Measurements from ENCODE around the gene INIP. TPM values are rescaled to one million over a fixed set of nuclear protein-coding genes. Genes with fewer than 3 reads are reported as not detected.

The INIP gene
- total RNA-seq, 1 experiment from 2014 or later: 28.0 TPM

DNA sequence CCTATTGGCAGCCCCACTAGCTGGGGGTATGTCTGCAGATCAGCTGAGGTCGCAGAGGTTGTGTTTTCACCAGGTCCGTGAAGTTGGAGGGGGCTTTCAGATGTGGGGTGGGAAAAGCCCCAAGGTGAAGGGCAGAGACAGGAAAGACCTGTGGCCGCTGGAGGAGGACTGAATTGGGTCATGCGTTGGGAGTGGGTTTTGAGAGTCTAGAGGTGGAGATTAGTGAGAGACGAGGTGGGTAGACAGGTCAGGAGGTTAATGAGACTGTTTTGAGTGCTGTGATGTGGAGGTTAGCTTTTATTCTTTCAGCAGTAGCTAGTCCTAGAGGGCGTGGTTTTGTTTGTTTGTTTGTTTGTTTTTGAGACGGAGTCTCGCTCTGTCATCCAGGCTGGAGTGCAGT is 42.9 kb upstream of the INIP start:
- H3F3A ChIP-seq (ENCODE audit: insufficient read depth, low read depth): peaks cover 24% of the 10 kb centered on the region
- H3K27me3 ChIP-seq (ENCODE audit: insufficient read depth, low read depth): no peaks in the 10 kb centered on the region
- ChIA-PET CTCF (no interaction called here), POLR2A (ENCODE audit: unreplicated experiment) (no interaction called here)
- no peak overlapping the region for H3K27ac ChIP-seq
- TF ChIP-seq, protein P1, sequence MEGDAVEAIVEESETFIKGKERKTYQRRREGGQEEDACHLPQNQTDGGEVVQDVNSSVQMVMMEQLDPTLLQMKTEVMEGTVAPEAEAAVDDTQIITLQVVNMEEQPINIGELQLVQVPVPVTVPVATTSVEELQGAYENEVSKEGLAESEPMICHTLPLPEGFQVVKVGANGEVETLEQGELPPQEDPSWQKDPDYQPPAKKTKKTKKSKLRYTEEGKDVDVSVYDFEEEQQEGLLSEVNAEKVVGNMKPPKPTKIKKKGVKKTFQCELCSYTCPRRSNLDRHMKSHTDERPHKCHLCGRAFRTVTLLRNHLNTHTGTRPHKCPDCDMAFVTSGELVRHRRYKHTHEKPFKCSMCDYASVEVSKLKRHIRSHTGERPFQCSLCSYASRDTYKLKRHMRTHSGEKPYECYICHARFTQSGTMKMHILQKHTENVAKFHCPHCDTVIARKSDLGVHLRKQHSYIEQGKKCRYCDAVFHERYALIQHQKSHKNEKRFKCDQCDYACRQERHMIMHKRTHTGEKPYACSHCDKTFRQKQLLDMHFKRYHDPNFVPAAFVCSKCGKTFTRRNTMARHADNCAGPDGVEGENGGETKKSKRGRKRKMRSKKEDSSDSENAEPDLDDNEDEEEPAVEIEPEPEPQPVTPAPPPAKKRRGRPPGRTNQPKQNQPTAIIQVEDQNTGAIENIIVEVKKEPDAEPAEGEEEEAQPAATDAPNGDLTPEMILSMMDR (conservative IDR thresholded peaks at IDR 0.05): no peak
- no peak for TF ChIP-seq EZH2 (IDR thresholded peaks at IDR 0.05; ENCODE audit: low read depth)
- intact Hi-C loops (cut with micrococcal nuclease; ENCODE audit: unreplicated experiment): no loop called here
- BruUV-seq (replicated peaks): no TSS peak
- peaks cover 24% of the 10 kb centered on the region for H3K4me1 ChIP-seq (replicated peaks; ENCODE audit: insufficient read depth)
- H3K4me2 ChIP-seq: no peak overlapping the region
- H4K20me1 ChIP-seq (ENCODE audit: insufficient read depth): no peaks in the 10 kb centered on the region
- H3K79me2 ChIP-seq (ENCODE audit: low read depth): peaks cover 66% of the 10 kb centered on the region
- H3K4me3 ChIP-seq: no peak overlapping the region
- H3K9me2 ChIP-seq (ENCODE audit: insufficient read depth): no peaks in the 10 kb centered on the region
- H3K9me3 ChIP-seq (ENCODE audit: insufficient read depth, low read depth): no peaks in the 10 kb centered on the region; the same call in 1 of the 2 replicates
- H3K36me3 ChIP-seq (ENCODE audit: low read depth): no peaks in the 10 kb centered on the region
- DNase-seq: no peak
- no peak overlapping the region for H2AFZ ChIP-seq

DNA sequence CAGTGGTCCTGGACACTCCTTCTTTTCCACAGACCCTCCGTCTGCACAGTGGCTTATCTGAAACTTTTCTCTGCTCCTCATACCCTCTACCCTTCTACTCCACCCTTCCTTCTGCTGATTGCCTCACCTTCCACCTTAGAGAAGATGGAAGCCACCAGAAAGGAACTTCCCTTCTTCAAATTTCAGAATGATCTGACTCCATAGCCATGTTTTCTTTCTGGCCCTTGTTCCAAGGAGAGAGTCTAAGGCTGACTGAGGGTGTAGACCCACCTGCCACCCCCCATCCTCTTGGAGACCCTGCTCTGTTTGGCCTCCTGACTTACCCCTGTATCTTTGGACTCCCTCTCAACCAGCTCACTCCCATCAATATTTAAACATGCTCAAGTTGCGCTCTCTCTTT is 40.0 kb upstream of the INIP start:
- Histone ChIP-seq H3K4me2 (peak overlapping the region; percentile 68), H3K4me3 (no peak overlapping the region), H3F3A (ENCODE audit: insufficient read depth, low read depth) (peaks cover 50% of the 10 kb centered on the region), H3K79me2 (ENCODE audit: low read depth) (peaks cover 84% of the 10 kb centered on the region), H3K9me3 (ENCODE audit: insufficient read depth, low read depth) (no peaks in the 10 kb centered on the region), H4K20me1 (ENCODE audit: insufficient read depth) (no peaks in the 10 kb centered on the region), H3K9me2 (ENCODE audit: insufficient read depth) (no peaks in the 10 kb centered on the region), H3K36me3 (ENCODE audit: low read depth) (no peaks in the 10 kb centered on the region), H2AFZ (no peak overlapping the region), H3K4me1 (replicated peaks; ENCODE audit: insufficient read depth) (peaks cover 53% of the 10 kb centered on the region), H3K27me3 (ENCODE audit: insufficient read depth, low read depth) (no peaks in the 10 kb centered on the region), H3K27ac (peak overlapping the region; percentile 58)
- TF ChIP-seq, protein P1 (conservative IDR thresholded peaks at IDR 0.05): no peak
- no peak for TF ChIP-seq EZH2 (IDR thresholded peaks at IDR 0.05; ENCODE audit: low read depth)
- no TSS peak for BruUV-seq (replicated peaks)
- intact Hi-C loops (cut with micrococcal nuclease; ENCODE audit: unreplicated experiment): loop anchor here (1.0 to 10.0 kb wide), 3 partner anchors 40 to 587 kb away; partner anchors contain the start of genes BSPRY, HSDL2, INIP and WDR31
- CTCF ChIA-PET: no interaction called here
- POLR2A ChIA-PET (ENCODE audit: unreplicated experiment): interaction anchor here (0.6 kb wide), 2 partner anchors 59 to 680 kb away, joined by 4 to 17 read pairs; no protein-coding TSS in a partner anchor
- DNase-seq: no peak

DNA sequence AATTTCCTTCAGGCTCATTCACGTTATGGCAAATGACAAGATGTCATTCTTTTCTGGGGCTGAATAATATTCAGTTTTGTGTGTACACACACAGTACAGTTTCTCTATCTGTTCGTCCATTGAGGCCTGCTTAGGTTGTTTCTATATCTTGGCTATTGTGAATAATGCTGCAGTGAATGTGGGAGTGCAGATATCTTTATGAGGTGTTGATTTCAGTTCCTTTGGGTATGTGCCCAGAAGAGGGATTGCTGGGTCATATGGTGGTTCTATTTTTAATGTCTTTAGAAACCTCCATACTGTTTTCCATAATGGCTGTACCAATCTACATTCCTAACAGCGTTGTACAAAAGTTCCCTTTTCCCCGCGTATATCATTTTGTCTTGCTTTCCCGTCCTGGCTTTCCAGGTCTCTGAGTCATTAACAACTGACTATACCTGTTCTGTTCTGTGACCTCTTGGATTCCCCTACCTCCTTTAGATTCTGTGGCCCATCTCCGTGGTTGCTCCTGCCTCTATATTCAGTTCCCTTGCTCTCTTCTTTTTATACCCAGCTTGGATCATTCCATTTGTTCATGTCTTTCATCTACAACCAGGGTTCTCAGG is 39.5 kb upstream of the INIP start:
- peak overlapping the region; percentile 68 for H3K4me2 ChIP-seq
- peaks cover 59% of the 10 kb centered on the region for H3K4me1 ChIP-seq (replicated peaks; ENCODE audit: insufficient read depth)
- peak overlapping the region; percentile 58 for H3K27ac ChIP-seq
- no peaks in the 10 kb centered on the region for H4K20me1 ChIP-seq (ENCODE audit: insufficient read depth)
- no TSS peak for BruUV-seq (replicated peaks)
- peak; percentile 39 to 69 for DNase-seq
- 0 out of 2 replicates have a peak overlapping the region, but pooled peaks have one; percentile 40 for H2AFZ ChIP-seq
- H3K79me2 ChIP-seq (ENCODE audit: low read depth): peaks cover 85% of the 10 kb centered on the region
- peaks cover 53% of the 10 kb centered on the region for H3F3A ChIP-seq (ENCODE audit: insufficient read depth, low read depth)
- ChIA-PET POLR2A (ENCODE audit: unreplicated experiment) (interaction anchor here (0.6 kb wide), 1 partner anchor 679 kb away, joined by 17 read pairs; no protein-coding TSS in a partner anchor), CTCF (no interaction called here)
- TF ChIP-seq EZH2 (IDR thresholded peaks at IDR 0.05; ENCODE audit: low read depth): no peak
- TF ChIP-seq, protein P1 (conservative IDR thresholded peaks at IDR 0.05): no peak
- intact Hi-C loops (cut with micrococcal nuclease; ENCODE audit: unreplicated experiment): loop anchor here (1.0 to 10.0 kb wide), 3 partner anchors 39 to 587 kb away; partner anchors contain the start of genes BSPRY, HSDL2, INIP and WDR31
- H3K27me3 ChIP-seq (ENCODE audit: insufficient read depth, low read depth): no peaks in the 10 kb centered on the region
- no peaks in the 10 kb centered on the region for H3K9me2 ChIP-seq (ENCODE audit: insufficient read depth)
- no peaks in the 10 kb centered on the region for H3K9me3 ChIP-seq (ENCODE audit: insufficient read depth, low read depth)
- peak overlapping the region; percentile 17; the same call in 1 of the 2 replicates for H3K4me3 ChIP-seq
- H3K36me3 ChIP-seq (ENCODE audit: low read depth): no peaks in the 10 kb centered on the region
